GM23338 (cell line): ENCODE data around the gene TTC16. TPM values are rescaled to one million over a fixed set of nuclear protein-coding genes. Genes with fewer than 3 reads are reported as not detected.

ENCODE experiments used
- ATAC-seq: fragments of 200-7000 bp; cut with Tn5 transposase; 3 replicates; pipeline ENCODE4 v1.9.1; 2020
- DNase-seq: peaks from one replicate; pipeline ENCODE4 v3.0.0-alpha.2; 2015; ENCODE audit warnings: low spot score
- H2AFZ ChIP-seq: fragments of 200-600 bp; sonication (generic); 2 replicates; pipeline ENCODE4 v1.8.0; 2016; ENCODE audit warnings: antibody characterized with exemption, mild to moderate bottlenecking, moderate library complexity
- H3F3A ChIP-seq: fragments of 200-600 bp; sonication (generic); replicated peaks from 2 replicates; pipeline ENCODE4 v1.8.0; 2017; ENCODE audit warnings: antibody characterized with exemption, mixed run types, low read depth
- H3K27ac ChIP-seq: fragments of 200-600 bp; sonication (generic); 2 replicates; pipeline ENCODE4 v1.6.1; 2016; ENCODE audit warnings: low read depth
- H3K27me3 ChIP-seq: fragments of 200-600 bp; sonication (generic); 2 replicates; pipeline ENCODE4 v1.8.0; 2016; ENCODE audit warnings: mild to moderate bottlenecking, mixed run types, moderate library complexity; ENCODE audit not compliant: insufficient read depth
- H3K36me3 ChIP-seq: fragments of 200-600 bp; sonication (generic); 2 replicates; pipeline ENCODE4 v1.8.0; 2016; ENCODE audit warnings: mild to moderate bottlenecking; ENCODE audit not compliant: insufficient read depth
- H3K4me1 ChIP-seq: fragments of 200-600 bp; sonication (generic); 2 replicates; pipeline ENCODE4 v1.8.0; 2016; ENCODE audit warnings: mild to moderate bottlenecking, moderate library complexity; ENCODE audit not compliant: insufficient read depth
- H3K4me2 ChIP-seq: fragments of 200-600 bp; sonication (generic); 2 replicates; pipeline ENCODE4 v1.7.1; 2017; ENCODE audit warnings: mixed run types
- H3K4me3 ChIP-seq: fragments of 200-600 bp; sonication (generic); 2 replicates; pipeline ENCODE4 v1.6.1; 2016; ENCODE audit warnings: mixed run types
- H3K79me2 ChIP-seq: fragments of 200-600 bp; sonication (generic); replicated peaks from 2 replicates; pipeline ENCODE4 v1.8.0; 2017; ENCODE audit warnings: mild to moderate bottlenecking; ENCODE audit not compliant: insufficient read depth
- H3K9me2 ChIP-seq: fragments of 200-600 bp; sonication (generic); 2 replicates; pipeline ENCODE4 v1.8.0; 2017; ENCODE audit not compliant: insufficient read depth
- H4K20me1 ChIP-seq: fragments of 200-600 bp; sonication (generic); replicated peaks from 2 replicates; pipeline ENCODE4 v1.8.0; 2017; ENCODE audit warnings: mild to moderate bottlenecking; ENCODE audit not compliant: insufficient read depth
- H3K27ac Mint-ChIP-seq: 2 replicates; pipeline ENCODE4 v1.8.0; 2020; ENCODE audit warnings: inconsistent platforms, mild to moderate bottlenecking, moderate library complexity, mixed read lengths
- H3K27me3 Mint-ChIP-seq: 3 replicates; pipeline ENCODE4 v1.8.0; 2022; ENCODE audit warnings: low read depth, mild to moderate bottlenecking, moderate library complexity, mixed read lengths, inconsistent platforms; ENCODE audit not compliant: insufficient read depth, poor library complexity
- H3K36me3 Mint-ChIP-seq: 3 replicates; pipeline ENCODE4 v1.8.0; 2021; ENCODE audit warnings: low read depth, mild to moderate bottlenecking, inconsistent platforms, moderate library complexity, mixed read lengths
- H3K4me1 Mint-ChIP-seq: 3 replicates; pipeline ENCODE4 v1.8.0; 2020; ENCODE audit warnings: mild to moderate bottlenecking, inconsistent platforms, mixed read lengths
- H3K4me3 Mint-ChIP-seq: 3 replicates; pipeline ENCODE4 v1.8.0; 2021; ENCODE audit warnings: moderate library complexity, mild to moderate bottlenecking, inconsistent platforms, mixed read lengths
- H3K9me3 Mint-ChIP-seq: 3 replicates; pipeline ENCODE4 v1.8.0; 2020; ENCODE audit warnings: moderate library complexity, mild to moderate bottlenecking, inconsistent platforms, mixed read lengths
- CREB1 ChIP-seq: fragments of 250-450 bp; sonication (Bioruptor Pico); IDR thresholded peaks from 2 replicates; pipeline ENCODE4 v1.5.0; 2020; ENCODE audit warnings: low read depth, mild to moderate bottlenecking, moderate library complexity
- CTCF ChIP-seq, 2 experiments: fragments of 200-600 bp in 1 of 2; sonication (generic) in 1 of 2; conservative IDR thresholded peaks; 2 replicates each; pipeline versions ENCODE4 v1.5.1 to v1.6.1; 2016 to 2017; ENCODE audit warnings: antibody characterized with exemption in 2 of 2, low read depth in 2 of 2, mild to moderate bottlenecking in 2 of 2, moderate library complexity in 1 of 2
- ETS1 ChIP-seq: IDR thresholded peaks from 2 replicates; pipeline ENCODE4 v1.6.1; 2016; ENCODE audit warnings: antibody characterized with exemption
- EZH2 ChIP-seq: fragments of 200-600 bp; sonication (generic); IDR thresholded peaks from one replicate; pipeline ENCODE4 v1.8.0; 2017; ENCODE audit warnings: antibody characterized with exemption, mild to moderate bottlenecking, low read depth; ENCODE audit not compliant: unreplicated experiment
- EZH2phosphoT487 ChIP-seq: fragments of 200-600 bp; sonication (generic); IDR thresholded peaks from one replicate; pipeline ENCODE4 v1.8.1; 2018; ENCODE audit warnings: antibody characterized with exemption; ENCODE audit not compliant: unreplicated experiment
- JUNB ChIP-seq: IDR thresholded peaks from one replicate; pipeline ENCODE4 v1.6.1; 2016; ENCODE audit warnings: antibody characterized with exemption; ENCODE audit not compliant: unreplicated experiment
- NANOG ChIP-seq: IDR thresholded peaks from 2 replicates; pipeline ENCODE4 v1.6.1; 2016; ENCODE audit warnings: antibody characterized with exemption, borderline replicate concordance
- POLR2AphosphoS5 ChIP-seq: IDR thresholded peaks from 2 replicates; pipeline ENCODE4 v1.6.1; 2016; ENCODE audit warnings: antibody characterized with exemption, low read depth
- REST ChIP-seq: IDR thresholded peaks from one replicate; pipeline ENCODE4 v1.6.1; 2018; ENCODE audit warnings: antibody characterized with exemption; ENCODE audit not compliant: unreplicated experiment
- STAT1 ChIP-seq: IDR thresholded peaks from one replicate; pipeline ENCODE4 v1.6.1; 2016; ENCODE audit warnings: antibody characterized with exemption; ENCODE audit not compliant: unreplicated experiment
- ZNF114 ChIP-seq: fragments of 250-450 bp; sonication (Bioruptor Pico); IDR thresholded peaks from 2 replicates; pipeline ENCODE4 v1.5.0; 2020; ENCODE audit warnings: mild to moderate bottlenecking, moderate library complexity
- ZNF331 ChIP-seq: fragments of 250-450 bp; sonication (Bioruptor Pico); IDR thresholded peaks from 2 replicates; pipeline ENCODE4 v1.5.0; 2020; ENCODE audit warnings: low read depth, mild to moderate bottlenecking, moderate library complexity
- ZNF462 ChIP-seq: fragments of 250-450 bp; sonication (Bioruptor Pico); IDR thresholded peaks from 2 replicates; pipeline ENCODE4 v1.5.0; 2020; ENCODE audit warnings: mild to moderate bottlenecking, moderate library complexity
- polyA plus RNA-seq: library from polyadenylated mRNA; unstranded; fragments of >200 nt; fragmentation: Nextera tagmentation; extraction: Ambion mirVana; gene quantifications from 2 replicates; pipeline ENCODE4 v1.2.1, GENCODE V29; 2016
- total RNA-seq: library from RNA; depleted of rRNA; stranded (reverse); fragments of >200 nt; shearing (Covaris generic); gene quantifications from 2 replicates; pipeline ENCODE4 v1.2.3, GENCODE V29; 2014

The TTC16 gene
- total and polyA plus RNA-seq, 2 experiments from 2014 or later, result not detected

GRCh38 chr9:127779136-127779981, 63.5 kb downstream of the TTC16 start:
- Histone ChIP-seq H3K4me3 (no peak overlapping the region), H3K36me3 (no peaks in the 10 kb centered on the region), H3K4me1 (peaks cover 5% of the 10 kb centered on the region; the same call in 1 of the 2 replicates), H3K9me2 (no peaks in the 10 kb centered on the region), H2AFZ (no peak overlapping the region), H3F3A (0 out of 2 replicates have a peak, but pooled peaks cover 13% of the 10 kb centered on the region), H4K20me1 (no peaks in the 10 kb centered on the region), H3K27ac (no peak overlapping the region), H3K79me2 (no peaks in the 10 kb centered on the region), H3K27me3 (no peaks in the 10 kb centered on the region), H3K4me2 (no peak overlapping the region; the same call in 1 of the 2 replicates)
- TF ChIP-seq REST (no peak), NANOG (no peak), ETS1 (no peak), CREB1 (no peak), STAT1 (no peak), ZNF462 (CRISPR knock-in tag) (no peak), POLR2AphosphoS5 (no peak), CTCF (conservative IDR thresholded peaks at IDR 0.05; ENCODE audit: low read depth in 2 of 2) (no peak), EZH2 (no peak), JUNB (no peak), ZNF114 (CRISPR knock-in tag) (no peak), EZH2phosphoT487 (no peak), ZNF331 (no peak)
- peaks cover 26% of the 10 kb centered on the region for H3K4me1 Mint-ChIP-seq
- H3K27ac Mint-ChIP-seq, result no peak overlapping the region
- H3K4me3 Mint-ChIP-seq, result no peak overlapping the region
- peaks cover 7% of the 10 kb centered on the region for H3K27me3 Mint-ChIP-seq
- no peak for DNase-seq
- H3K9me3 Mint-ChIP-seq, result peaks cover 2% of the 10 kb centered on the region; the same call in 1 of the 3 replicates
- H3K36me3 Mint-ChIP-seq, result no peaks in the 10 kb centered on the region; the same call in 2 of the 3 replicates
- peak; percentile 27 for ATAC-seq
